GM10847 (cell line): ENCODE data around the gene TBX4.

Source experiments
- POLR2A ChIP-seq: IDR thresholded peaks from 2 replicates; pipeline ENCODE4 v1.6.1; 2011; ENCODE audit not compliant: insufficient read length; ENCODE audit errors: extremely low read depth

TBX4 gene

GRCh38 chr17:61455324-61456060 lies 3.3 kb downstream of the TBX4 start:
- TF ChIP-seq POLR2A, result no peak

DNA sequence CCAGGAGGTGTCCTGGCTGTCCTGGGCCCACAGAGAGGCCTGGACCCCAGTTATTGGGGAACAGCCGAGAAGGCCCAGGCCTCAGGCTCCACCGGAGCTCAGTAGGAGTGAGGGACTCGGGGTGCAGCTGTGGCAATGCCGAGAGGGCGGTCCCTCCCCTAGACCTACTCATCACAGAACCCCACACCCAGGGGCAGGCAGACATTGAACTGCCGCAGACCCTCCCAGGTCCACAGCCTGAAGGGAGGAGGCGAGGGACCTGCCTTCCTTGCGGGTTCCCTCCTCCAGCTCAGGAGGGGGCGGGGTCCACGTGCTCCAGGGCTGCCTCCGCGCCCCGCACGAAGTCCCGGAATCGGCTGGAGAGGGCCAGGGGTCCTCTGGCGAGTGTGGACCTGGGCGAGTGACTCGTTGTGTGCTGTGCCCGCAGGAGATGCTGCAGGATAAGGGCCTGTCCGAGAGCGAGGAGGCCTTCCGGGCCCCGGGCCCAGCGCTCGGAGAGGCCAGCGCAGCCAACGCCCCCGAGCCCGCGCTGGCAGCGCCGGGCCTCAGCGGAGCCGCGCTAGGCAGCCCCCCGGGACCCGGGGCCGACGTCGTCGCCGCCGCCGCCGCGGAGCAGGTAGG lies 3.9 kb downstream of the TBX4 start:
- no peak for TF ChIP-seq POLR2A

DNA sequence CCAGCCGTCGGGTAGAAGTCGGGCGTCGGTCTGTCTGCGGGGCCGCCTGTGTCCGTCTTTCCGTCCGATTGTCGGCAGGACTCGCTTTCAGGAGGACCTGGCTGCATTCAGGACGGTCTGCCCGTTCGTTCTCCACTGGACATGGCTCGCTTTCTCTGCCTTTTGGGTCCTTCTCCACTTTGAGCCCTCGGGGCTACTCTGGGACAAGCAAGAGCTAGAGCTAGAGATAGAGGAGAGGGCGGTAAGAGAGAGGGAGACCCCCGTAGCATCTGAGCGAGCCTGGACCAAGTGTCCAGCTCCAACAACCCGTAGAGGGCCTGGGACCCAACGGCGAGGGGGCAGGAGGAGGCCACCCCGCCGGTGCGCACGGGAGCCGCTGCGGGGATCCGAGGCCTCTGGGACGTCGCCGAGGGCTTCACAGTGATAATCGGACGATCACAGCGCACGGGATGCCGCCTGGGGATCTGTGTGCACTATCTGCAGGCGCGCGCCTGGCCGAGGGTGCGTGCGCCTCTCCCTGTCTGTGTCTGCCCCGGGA lies 4.5 kb downstream of the TBX4 start:
- no peak for TF ChIP-seq POLR2A

DNA sequence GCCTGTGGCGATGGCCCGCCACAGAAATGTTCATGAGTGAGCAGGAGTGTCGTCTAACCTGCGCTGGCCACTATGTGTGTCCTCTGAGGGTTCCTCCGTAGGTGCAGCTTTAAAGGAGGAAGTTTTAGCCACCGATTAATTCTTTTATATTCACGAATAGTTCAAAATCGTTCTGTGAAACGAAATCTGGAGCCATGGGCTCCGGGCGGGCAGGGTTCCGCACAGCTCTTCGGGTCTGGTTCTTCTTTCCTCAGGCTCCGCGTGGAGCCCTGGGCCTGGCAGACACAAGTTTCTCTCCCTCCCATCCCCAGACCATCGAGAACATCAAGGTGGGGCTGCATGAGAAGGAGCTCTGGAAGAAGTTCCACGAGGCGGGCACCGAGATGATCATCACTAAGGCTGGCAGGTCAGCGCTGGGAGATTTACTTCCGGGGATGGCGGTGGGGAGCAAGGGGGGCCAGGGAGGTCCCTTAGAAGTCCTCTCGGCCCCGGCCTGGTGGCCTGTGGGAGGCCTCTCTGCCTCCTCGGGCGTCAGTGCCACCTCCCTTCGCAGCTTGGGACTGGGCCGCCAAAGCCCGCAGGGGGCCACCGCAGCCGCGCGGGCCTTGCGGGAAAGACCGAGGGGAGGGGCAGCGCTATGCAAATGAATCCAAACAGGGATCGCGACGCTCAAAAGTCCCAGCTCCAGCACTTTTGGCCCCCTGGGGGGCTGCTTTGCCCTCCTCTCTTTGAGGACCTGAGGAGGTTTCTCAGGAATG lies 5.2 kb downstream of the TBX4 start:
- TF ChIP-seq POLR2A, result no peak

- no peak for TF ChIP-seq POLR2A
Observed at GRCh38 chr17:61458000-61458399, 5.8 kb downstream of the TBX4 start.

DNA sequence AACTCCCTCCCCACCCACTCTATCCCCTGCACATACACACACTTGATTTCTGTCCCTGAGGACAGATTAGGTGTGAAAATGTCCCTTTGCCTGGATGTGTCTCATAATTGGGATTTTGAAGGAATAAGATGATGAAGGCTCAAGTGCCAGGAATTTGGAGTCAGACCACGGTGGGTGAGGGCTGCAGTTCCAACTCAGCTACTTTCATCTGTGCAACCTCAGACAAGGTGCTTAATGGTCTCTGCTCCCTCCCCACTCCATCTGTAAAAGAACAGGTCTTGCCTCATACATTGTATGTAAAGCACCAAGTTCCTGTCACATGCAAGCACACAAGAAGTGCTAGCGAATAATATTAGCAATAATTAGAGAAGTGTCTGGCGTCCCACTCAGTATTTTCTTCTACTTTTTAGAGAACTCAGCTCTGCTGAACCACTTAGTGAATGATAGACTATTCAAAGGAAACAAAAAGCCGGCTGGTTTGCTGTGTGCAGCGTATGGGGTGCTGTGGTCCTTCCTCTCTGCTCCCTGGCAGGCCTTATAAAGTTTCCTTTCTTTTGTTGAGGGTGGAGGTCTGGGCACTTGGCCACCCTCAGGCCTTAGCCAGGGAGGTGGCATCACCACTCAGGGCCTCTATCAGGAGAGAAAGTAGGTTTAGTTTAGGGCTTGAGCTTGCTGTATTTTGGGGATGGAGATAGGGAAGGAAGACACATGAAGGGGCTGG lies 6.4 kb downstream of the TBX4 start:
- TF ChIP-seq POLR2A, result no peak

- TF ChIP-seq POLR2A, result no peak
Observed at GRCh38 chr17:61459142-61459809, 7.1 kb downstream of the TBX4 start.

GRCh38 chr17:61459939-61460718 lies 7.9 kb downstream of the TBX4 start:
- TF ChIP-seq POLR2A, result no peak

GRCh38 chr17:61460796-61461585 lies 8.8 kb downstream of the TBX4 start:
- no peak for TF ChIP-seq POLR2A

- TF ChIP-seq POLR2A, result no peak
Observed at GRCh38 chr17:61461586-61461966, 9.4 kb downstream of the TBX4 start.

DNA sequence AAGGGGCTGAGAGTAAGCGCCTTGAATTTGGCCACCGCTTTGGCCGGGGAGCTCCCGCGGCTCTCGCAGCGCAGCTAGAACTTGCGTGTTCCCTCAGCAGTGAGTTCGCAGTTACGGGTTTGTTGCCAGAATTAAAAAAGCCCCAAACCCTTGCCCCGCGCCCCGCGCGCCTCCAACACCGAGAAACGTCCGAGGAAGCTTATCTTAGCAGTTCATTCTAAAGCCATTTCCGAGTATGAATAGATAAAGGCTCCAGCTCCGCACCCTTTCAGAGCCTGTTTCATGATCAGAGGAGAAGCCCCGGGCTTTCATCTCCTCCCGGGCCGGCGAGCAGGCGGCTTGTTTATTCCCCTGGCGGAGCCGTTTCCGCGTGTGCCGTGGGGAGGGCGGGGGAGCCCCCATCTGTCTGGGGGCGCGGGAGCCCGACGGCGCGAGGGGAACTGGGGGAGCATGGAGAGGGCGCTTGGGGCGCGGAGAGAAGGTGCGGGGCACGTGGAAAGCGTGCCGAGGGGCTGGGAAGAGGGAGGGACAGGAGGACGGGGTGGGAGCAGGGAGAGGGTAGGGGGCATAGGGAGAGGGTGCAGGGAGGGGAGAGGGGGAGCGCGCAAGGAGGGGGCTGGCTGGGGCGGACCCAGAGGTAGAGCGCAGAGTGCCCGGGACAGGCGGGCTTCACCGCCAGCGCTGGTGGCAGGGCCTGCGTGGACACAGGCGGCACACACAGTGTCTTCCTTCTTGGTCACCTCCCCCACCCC lies 9.9 kb downstream of the TBX4 start:
- no peak for TF ChIP-seq POLR2A

GRCh38 chr17:61462719-61463315 lies 10.6 kb downstream of the TBX4 start:
- TF ChIP-seq POLR2A, result no peak
